ENCODE measurements around the gene PDE6B.

The PDE6B gene

GRCh38 chr4:621296-622070 is 3.9 kb upstream of the PDE6B start:
- DNase-seq (ENCODE audit: insufficient read length, low spot score) (no peak), FAIRE-seq (no peak)

DNA sequence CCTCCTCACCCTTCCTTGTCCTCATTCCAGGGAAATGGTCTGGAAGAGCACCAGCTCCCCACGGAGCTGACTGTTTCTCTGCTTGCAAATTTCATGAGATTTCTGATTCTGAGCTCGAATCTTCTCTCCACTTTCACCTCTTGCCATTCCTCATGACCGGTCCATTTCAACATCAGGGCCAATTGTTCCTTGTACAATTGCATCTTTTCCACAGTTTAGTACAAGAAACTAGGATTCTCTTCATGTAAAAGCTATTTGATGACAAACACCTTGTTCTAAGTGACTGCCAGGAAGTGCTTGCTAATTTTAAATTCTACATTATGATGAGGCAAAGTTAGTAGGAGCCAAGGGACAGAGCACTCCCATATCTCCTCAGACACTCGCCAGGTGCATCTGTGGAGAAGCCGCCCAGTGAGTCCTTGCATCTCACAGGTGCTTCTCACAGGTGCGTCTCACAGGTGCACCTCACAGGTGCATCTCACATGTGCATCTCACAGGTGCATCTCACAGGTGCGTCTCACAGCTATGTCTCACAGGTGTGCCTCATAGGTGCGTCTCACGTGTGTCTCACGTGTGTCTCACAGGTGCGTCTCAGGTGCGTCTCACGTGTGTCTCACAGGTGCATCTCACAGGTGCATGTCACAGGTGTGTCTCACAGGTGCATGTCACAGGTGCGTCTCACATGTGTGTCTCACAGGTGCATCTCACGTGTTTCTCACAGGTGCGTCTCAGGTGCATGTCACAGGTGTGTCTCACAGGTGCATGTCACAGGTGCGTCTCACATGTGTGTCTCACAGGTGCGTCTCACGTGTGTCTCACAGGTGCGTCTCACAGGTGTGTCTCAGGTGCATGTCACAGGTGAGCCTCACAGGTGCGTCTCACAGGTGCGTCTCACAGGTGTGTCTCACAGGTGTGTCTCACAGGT is 3.0 kb upstream of the PDE6B start:
- DNase-seq (ENCODE audit: insufficient read length, low spot score) = no peak
- FAIRE-seq = peak; percentile 55

GRCh38 chr4:622996-623913 is 2.1 kb upstream of the PDE6B start:
- FAIRE-seq (no peak), DNase-seq (ENCODE audit: insufficient read length, low spot score) (no peak)

GRCh38 chr4:623914-624566 is 1.3 kb upstream of the PDE6B start:
- DNase-seq (ENCODE audit: insufficient read length, low spot score) (no peak), FAIRE-seq (peak; percentile 48)

- FAIRE-seq (no peak), DNase-seq (ENCODE audit: insufficient read length, low spot score) (no peak)
Measured at GRCh38 chr4:625631-626161, 323 bp downstream of the PDE6B start.

GRCh38 chr4:626201-627091 is 1.1 kb downstream of the PDE6B start:
- no peak for DNase-seq (ENCODE audit: insufficient read length, low spot score)
- FAIRE-seq = no peak

GRCh38 chr4:627347-628125 is 2.2 kb downstream of the PDE6B start:
- DNase-seq (ENCODE audit: insufficient read length, low spot score) (no peak), FAIRE-seq (no peak)

GRCh38 chr4:628311-628741 is 3.0 kb downstream of the PDE6B start:
- FAIRE-seq = no peak
- no peak for DNase-seq (ENCODE audit: insufficient read length, low spot score)

GRCh38 chr4:628821-629635 is 3.7 kb downstream of the PDE6B start:
- DNase-seq (ENCODE audit: insufficient read length, low spot score) (no peak), FAIRE-seq (no peak)

- DNase-seq (ENCODE audit: insufficient read length, low spot score) (no peak), FAIRE-seq (no peak)
Measured at GRCh38 chr4:629636-629914, 4.2 kb downstream of the PDE6B start.

- no peak for FAIRE-seq
Measured at GRCh38 chr4:629915-630641, 4.7 kb downstream of the PDE6B start.

DNA sequence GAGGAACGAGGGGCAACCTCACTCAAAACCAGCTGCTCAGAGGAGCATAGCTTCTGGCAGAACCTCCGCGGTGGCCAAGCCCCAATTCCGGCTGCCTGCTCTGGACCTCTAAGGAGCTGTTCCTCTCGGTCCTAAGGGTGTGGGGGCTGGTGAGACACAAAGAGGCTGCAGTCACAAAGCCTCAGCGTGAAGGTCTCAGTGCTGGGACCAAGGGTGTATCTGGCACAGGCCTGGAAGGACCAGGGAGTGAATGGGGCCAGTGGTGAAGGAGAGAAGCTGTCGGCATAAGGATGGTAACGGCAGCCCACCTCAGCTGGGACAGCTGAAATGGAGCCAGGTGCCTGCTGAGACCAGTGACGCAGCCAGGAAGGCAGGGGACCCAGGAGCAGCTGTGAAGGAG is 5.3 kb downstream of the PDE6B start:
- FAIRE-seq = no peak
- DNase-seq (ENCODE audit: insufficient read length, low spot score) = no peak

More at GRCh38 chr4:629915-630641, 4.7 kb downstream of the PDE6B start:
- DNase-seq (ENCODE audit: insufficient read length, low spot score) = no peak

DNA sequence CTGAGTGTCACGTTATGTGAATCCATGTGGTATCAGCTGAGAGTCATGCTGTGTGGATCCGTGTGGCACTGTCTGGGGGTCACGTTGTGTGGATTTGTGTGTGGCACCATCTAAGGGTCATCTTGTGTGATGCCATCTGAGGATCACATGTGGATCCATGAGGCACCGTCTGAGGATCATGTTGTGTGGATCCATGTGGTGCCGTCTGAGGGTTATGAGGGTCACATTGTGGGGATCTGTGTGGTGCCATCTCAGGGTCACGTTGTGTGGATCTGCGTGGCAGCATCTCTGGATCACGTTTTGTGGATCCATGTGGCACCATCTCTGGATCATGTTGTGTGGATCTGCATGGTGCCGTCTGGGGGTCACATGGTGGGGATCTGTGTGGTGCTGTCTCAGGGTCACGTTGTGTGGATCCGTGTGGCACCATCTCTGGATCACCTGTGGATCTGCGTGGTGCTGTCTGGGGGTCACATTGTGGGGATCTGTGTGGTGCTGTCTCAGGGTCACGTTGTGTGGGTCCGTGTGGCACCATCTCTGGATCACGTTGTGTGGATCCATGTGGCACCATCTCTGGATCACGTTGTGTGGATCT is 6.9 kb downstream of the PDE6B start:
- FAIRE-seq (peak; percentile 51), DNase-seq (ENCODE audit: insufficient read length, low spot score) (no peak)

DNA sequence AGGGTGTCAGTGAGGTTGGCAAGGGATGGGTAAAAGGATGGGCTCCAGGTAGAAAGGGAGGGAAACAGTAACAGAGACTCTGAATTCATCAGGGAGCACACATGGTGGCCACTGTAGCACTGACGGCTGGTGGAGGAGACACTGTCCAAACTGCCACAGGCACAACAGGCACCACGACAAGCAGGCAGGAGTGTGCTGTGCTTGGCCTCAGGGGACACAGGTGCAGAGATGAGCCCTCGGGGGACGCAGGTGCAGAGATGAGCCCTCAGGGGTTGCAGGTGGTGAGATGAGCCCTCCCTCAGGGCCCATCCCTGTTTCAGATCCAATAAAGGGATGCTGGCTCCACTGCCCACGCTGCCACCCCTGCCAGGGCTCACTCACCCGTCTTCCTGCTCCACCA is 7.6 kb downstream of the PDE6B start:
- no peak for FAIRE-seq

DNA sequence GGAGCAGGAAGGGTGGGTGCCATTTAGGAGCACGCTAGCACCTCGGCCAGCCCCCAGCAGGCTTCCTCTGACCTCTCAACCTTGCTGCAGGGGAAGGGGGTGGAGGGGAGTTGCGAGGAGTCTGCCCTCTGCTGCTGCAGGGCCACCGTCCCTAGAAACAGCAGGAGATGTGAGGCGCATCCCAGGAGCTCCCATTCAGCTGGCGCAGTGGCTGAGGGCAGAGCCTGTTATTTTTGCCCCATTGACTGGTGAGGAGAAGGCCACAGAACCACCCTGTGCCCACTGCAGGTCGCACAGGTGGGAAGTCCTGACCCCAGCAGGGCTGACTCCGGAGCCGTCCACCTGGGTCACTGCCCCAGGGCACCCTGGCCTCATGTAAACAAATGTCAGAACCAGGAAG is 8.0 kb downstream of the PDE6B start:
- DNase-seq (ENCODE audit: insufficient read length, low spot score) = no peak
- no peak for FAIRE-seq

More for the DNA sequence above, 7.6 kb downstream of the PDE6B start:
- no peak for DNase-seq (ENCODE audit: insufficient read length, low spot score)

DNA sequence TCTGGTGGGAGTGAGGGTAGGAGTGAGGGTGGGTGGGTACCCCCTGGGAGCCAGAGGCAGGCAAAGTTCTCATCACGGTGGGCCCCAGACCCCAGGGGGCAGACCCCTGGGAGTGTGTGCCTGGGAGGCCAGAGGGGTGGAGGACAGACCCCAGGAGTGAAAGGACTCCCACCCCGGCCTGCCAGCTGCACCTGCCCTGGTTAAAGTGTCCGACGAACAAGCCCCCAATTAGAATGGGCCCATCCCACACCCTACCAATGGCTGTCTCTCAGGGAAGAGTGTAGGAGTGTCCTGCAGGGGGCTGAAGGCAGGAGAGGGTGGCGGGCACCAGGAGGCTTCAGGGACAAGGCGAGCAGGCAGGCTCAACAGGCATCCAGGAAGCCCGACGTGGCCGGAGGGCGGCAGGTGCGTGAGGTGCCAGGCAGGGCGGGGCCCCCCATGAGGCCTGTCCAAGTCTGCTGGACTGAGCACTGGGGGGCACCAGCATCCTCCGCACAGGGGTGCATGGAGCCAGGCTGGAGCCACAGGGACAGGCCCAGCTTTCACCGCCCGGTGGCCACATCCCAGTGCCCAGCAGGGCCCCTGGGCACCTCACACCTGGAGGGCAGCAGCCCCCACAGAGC is 8.7 kb downstream of the PDE6B start:
- no peak for FAIRE-seq

More for the DNA sequence above, 8.7 kb downstream of the PDE6B start:
- DNase-seq (ENCODE audit: insufficient read length, low spot score) = no peak
